GM12878 (cell line): ENCODE data around the gene POLE3. TPM values are rescaled to one million over a fixed set of nuclear protein-coding genes. Genes with fewer than 3 reads are reported as not detected.
"Not testable (repeated sequence)": the region's sequence is repeated elsewhere in the genome, so short reads cannot be mapped to it uniquely, and the experiment has no call there.

Experiments used
- ATAC-seq: fragments of 200-7000 bp; cut with Tn5 transposase; 3 replicates; pipeline ENCODE4 v1.9.1; 2020; ENCODE audit warnings: mild to moderate bottlenecking, moderate library complexity
- BruUV-seq: library from RNA; stranded (reverse); fragments of 400-500 nt; replicated peaks from 2 replicates; lab custom pipeline; 2021; lab: Mats Ljungman, UMichigan
- CTCF ChIA-PET: fragments of 300-600 bp; sonication (Branson Sonifier 250); formaldehyde crosslinking; extraction: SDS; loops from one replicate; lab custom pipeline; 2021; ENCODE audit warnings: inconsistent platforms; lab: Yijun Ruan, JAX
- POLR2A ChIA-PET: fragments of 350-600 bp; formaldehyde crosslinking; extraction: SDS; loops from one replicate; lab custom pipeline; 2021; ENCODE audit warnings: inconsistent platforms; lab: Charles Lee
- RAD21 ChIA-PET: fragments of 300-600 bp; sonication (Branson Sonifier 250); formaldehyde crosslinking; loops from one replicate; lab custom pipeline; 2023; ENCODE audit warnings: antibody characterized with exemption; ENCODE audit not compliant: unreplicated experiment; lab: Charles Lee
- SMC1A ChIA-PET: fragments of 300-600 bp; sonication (Branson Sonifier 250); formaldehyde crosslinking; loops from one replicate; lab custom pipeline; 2023; ENCODE audit not compliant: unreplicated experiment, uncharacterized antibody; lab: Charles Lee
- DNase-seq: peaks from one replicate; pipeline ENCODE4 v3.0.0-alpha.2; 2011; ENCODE audit warnings: low read depth, low spot score
- FAIRE-seq: peaks from 3 replicates; lab custom pipeline; 2011; peaks lifted over from hg19 to GRCh38; lab: Jason Lieb, UNC
- H2AFZ ChIP-seq: 2 replicates; pipeline ENCODE4 v1.6.0; 2011; ENCODE audit warnings: low read depth, low read length, control low read depth; ENCODE audit not compliant: control insufficient read depth
- H3K27ac ChIP-seq: 2 replicates; pipeline ENCODE4 v1.5.1; 2011; ENCODE audit warnings: control low read depth; ENCODE audit not compliant: control insufficient read depth, insufficient read depth
- H3K27me3 ChIP-seq, 2 experiments: replicated peaks in 1 of 2; 2 replicates each; pipeline versions ENCODE4 v1.6.0 to v1.6.1; 2011; ENCODE audit warnings: low read length in 1 of 2; ENCODE audit not compliant: control insufficient read depth in 2 of 2, insufficient read depth in 2 of 2
- H3K36me3 ChIP-seq, 2 experiments: 2 replicates each; pipeline ENCODE4 v1.5.1; 2011; ENCODE audit warnings: low read length in 1 of 2; ENCODE audit not compliant: control insufficient read depth in 2 of 2, insufficient read depth in 2 of 2
- H3K4me1 ChIP-seq: 2 replicates; pipeline ENCODE4 v1.6.1; 2011; ENCODE audit warnings: mild to moderate bottlenecking, low read length, moderate library complexity, mixed read lengths; ENCODE audit not compliant: control insufficient read depth, insufficient read depth
- H3K4me2 ChIP-seq: 2 replicates; pipeline ENCODE4 v1.6.0; 2011; ENCODE audit warnings: control low read depth; ENCODE audit not compliant: control insufficient read depth, insufficient read depth
- H3K4me3 ChIP-seq: fragments of 200-600 bp; sonication (generic); 2 replicates; pipeline ENCODE4 v1.5.1; 2016
- H3K79me2 ChIP-seq: 2 replicates; pipeline ENCODE4 v1.6.0; 2011; ENCODE audit warnings: low read length; ENCODE audit not compliant: control insufficient read depth, insufficient read depth
- H3K9ac ChIP-seq: 2 replicates; pipeline ENCODE4 v1.8.0; 2011; ENCODE audit warnings: low read length, control low read depth, mixed read lengths; ENCODE audit not compliant: control insufficient read depth, insufficient read depth
- H3K9me3 ChIP-seq: replicated peaks from 3 replicates; pipeline ENCODE4 v1.5.1; 2011; ENCODE audit warnings: mild to moderate bottlenecking, low read length; ENCODE audit not compliant: control insufficient read depth, insufficient read depth
- H4K20me1 ChIP-seq: 2 replicates; pipeline ENCODE4 v1.6.0; 2011; ENCODE audit not compliant: control insufficient read depth, insufficient read depth
- JUND ChIP-seq: IDR thresholded peaks from 2 replicates; pipeline ENCODE4 v1.6.1; 2012; ENCODE audit warnings: low read depth, mild to moderate bottlenecking, low read length, improper control_type of control experiment, moderate library complexity
- PRDM15 ChIP-seq: fragments of 450-650 bp; formaldehyde crosslinking; IDR thresholded peaks from 2 replicates; pipeline ENCODE4 v1.4.0; 2020; ENCODE audit warnings: mild to moderate bottlenecking, moderate library complexity
- ZBTB11 ChIP-seq: fragments of 450-650 bp; formaldehyde crosslinking; IDR thresholded peaks from 2 replicates; pipeline ENCODE4 v1.5.0; 2022; ENCODE audit warnings: mild to moderate bottlenecking, missing genetic modification characterization
- ZBTB4 ChIP-seq: fragments of 450-650 bp; formaldehyde crosslinking; IDR thresholded peaks from 2 replicates; pipeline ENCODE4 v1.4.0; 2022; ENCODE audit warnings: mild to moderate bottlenecking, moderate library complexity
- WGBS: methylation state at CpG from one replicate; pipeline ENCODE4 v1.1.6; 2016; ENCODE audit warnings: low lambda C conversion rate; ENCODE audit not compliant: insufficient replicate concordance, insufficient coverage; ENCODE audit errors: missing lambda C conversion rate; 5-methylcytosine and 5-hydroxymethylcytosine counted together
- in situ Hi-C: fragments of 300-500 bp; cut with MboI; formaldehyde crosslinking; loops from 9 replicates; pipeline ENCODE4 v1.14.3; 2018; ENCODE audit warnings: mixed read lengths
- intact Hi-C: fragments of 100-400 bp; cut with micrococcal nuclease; formaldehyde crosslinking; loops from one replicate; pipeline ENCODE4 v1.14.2; 2022; ENCODE audit not compliant: unreplicated experiment
- polyA plus RNA-seq, 11 experiments: library from polyadenylated mRNA; depleted of rRNA in 4 of 11; unstranded in 6 of 11; stranded (reverse) in 5 of 11; fragments of >200 nt; fragmentation: Nextera tagmentation in 4 of 11; fragmentation: Illumina TruSeq in 1 of 11; extraction: Ambion mirVana in 4 of 11; extraction: Trizol in 1 of 11; gene quantifications; 1 replicate in 1 of 11; 2 replicates in 10 of 11; pipeline versions ENCODE4 v1.2.1 to v1.2.3, GENCODE V29; 2011 to 2016; ENCODE audit warnings: inconsistent platforms in 2 of 11, missing spikeins in 2 of 11, low read depth in 1 of 11
- total RNA-seq, 4 experiments: library from RNA; depleted of rRNA in 3 of 4; stranded (reverse); fragments of >200 nt in 3 of 4; fragmentation: Illumina TruSeq in 1 of 4; extraction: Trizol in 1 of 4; gene quantifications; 2 replicates each; pipeline versions ENCODE4 v1.2.1 to v1.2.3, GENCODE V29; 2013 to 2021

POLE3 gene
- total and polyA plus RNA-seq, 10 of the 15 experiments (the other 5 are each of a cell fraction or from before 2014, with no cell fraction given): 40.8 to 116 (median 80.2) TPM

- 45% methylated on average over 2 of the region's 3 CpGs for WGBS
- H3K9me3 ChIP-seq, H3K4me2 ChIP-seq, DNase-seq, BruUV-seq, ATAC-seq, H2AFZ ChIP-seq, RAD21 ChIA-PET, H3K27ac ChIP-seq, H3K9ac ChIP-seq, H3K27me3 ChIP-seq, in situ Hi-C loops, H4K20me1 ChIP-seq, H3K4me3 ChIP-seq, SMC1A ChIA-PET, intact Hi-C loops, H3K36me3 ChIP-seq, FAIRE-seq, H3K4me1 ChIP-seq, H3K79me2 ChIP-seq: not testable (repeated sequence)
- ChIA-PET POLR2A (interaction anchor here (0.6 kb wide), 1 partner anchor 79 kb away, joined by 4 read pairs; no protein-coding TSS in a partner anchor), CTCF (interaction anchor here (0.8 to 1.1 kb wide), 2 partner anchors 10 to 11 kb away, joined by 3 read pairs; partner anchors contain the start of gene HDHD3)
Measured at GRCh38 chr9:113365652-113366051, 44.8 kb downstream of the POLE3 start.

- H3K4me3 ChIP-seq: no peak overlapping the region
- ATAC-seq (no peak), FAIRE-seq (no peak), DNase-seq (no peak)
- ChIA-PET CTCF (interaction anchor here (0.6 to 1.1 kb wide), 2 partner anchors 10 to 12 kb away, joined by 3 to 4 read pairs (median 3); partner anchors contain the start of gene HDHD3), SMC1A (interaction anchor here (1.0 to 1.4 kb wide), 2 partner anchors 73 to 166 kb away, joined by 3 to 4 read pairs; no protein-coding TSS in a partner anchor), RAD21 (no interaction called here), POLR2A (interaction anchor here (0.6 to 1.2 kb wide), 4 partner anchors 12 to 493 kb away, joined by 4 to 5 read pairs (median 4); partner anchors contain the start of gene HDHD3)
- in situ Hi-C loops: no loop called here
- H3K4me1 ChIP-seq: no peaks in the 10 kb centered on the region
- no peak overlapping the region for H3K9ac ChIP-seq
- no peaks in the 10 kb centered on the region for H4K20me1 ChIP-seq
- intact Hi-C loops: no loop called here
- WGBS: 81% methylated on average over 1 of the region's 1 CpG
- no peak overlapping the region for H2AFZ ChIP-seq
- H3K79me2 ChIP-seq: no peaks in the 10 kb centered on the region
- no TSS peak for BruUV-seq
- no peak overlapping the region for H3K27ac ChIP-seq
- H3K9me3 ChIP-seq: no peaks in the 10 kb centered on the region
- H3K4me2 ChIP-seq: no peak overlapping the region
- no peaks in the 10 kb centered on the region for H3K36me3 ChIP-seq
- H3K27me3 ChIP-seq: no peaks in the 10 kb centered on the region
- TF ChIP-seq ZBTB11 (no peak), ZBTB4 (CRISPR knock-in tag) (no peak), JUND (no peak), PRDM15 (CRISPR knock-in tag) (no peak)
Measured at GRCh38 chr9:113364951-113365350, 45.5 kb downstream of the POLE3 start.
